OCI-LY7 (cell line): ENCODE data around the gene LRBA.

Experiments used
- EZH2phosphoT487 ChIP-seq: fragments of 200-600 bp; sonication (generic); IDR thresholded peaks from 2 replicates; pipeline ENCODE4 v1.6.1; 2018; ENCODE audit warnings: low read depth, borderline replicate concordance, mild to moderate bottlenecking, mixed run types, antibody characterized with exemption, low read length, moderate library complexity, mixed read lengths
- TF ChIP-seq, protein P1 (sequence below): fragments of 200-600 bp; sonication (generic); conservative IDR thresholded peaks from 2 replicates; pipeline ENCODE4 v1.5.1; 2014; ENCODE audit warnings: mild to moderate bottlenecking, antibody characterized with exemption, low read length, moderate library complexity, mixed read lengths

DNA sequence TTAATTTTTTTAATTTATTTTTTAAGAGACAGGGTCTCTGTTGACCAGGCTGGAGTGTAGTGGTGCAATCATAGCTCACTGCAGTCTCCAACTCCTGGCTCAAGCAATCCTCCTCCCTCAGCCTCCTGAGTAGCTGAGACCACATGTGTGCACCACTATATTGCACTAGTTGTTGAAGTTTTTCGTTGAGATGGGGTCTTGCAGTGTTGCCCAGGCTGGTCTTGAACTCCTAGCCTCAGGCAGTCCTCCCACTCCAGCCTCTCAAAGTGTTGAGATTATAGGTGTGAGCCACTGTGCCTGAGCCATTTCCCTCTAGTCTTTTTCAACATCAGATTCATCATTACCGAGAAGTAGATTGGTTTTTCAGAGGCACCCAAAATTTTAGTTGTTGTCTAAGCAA, 771.2 kb downstream of the LRBA start:
- TF ChIP-seq, protein P1, sequence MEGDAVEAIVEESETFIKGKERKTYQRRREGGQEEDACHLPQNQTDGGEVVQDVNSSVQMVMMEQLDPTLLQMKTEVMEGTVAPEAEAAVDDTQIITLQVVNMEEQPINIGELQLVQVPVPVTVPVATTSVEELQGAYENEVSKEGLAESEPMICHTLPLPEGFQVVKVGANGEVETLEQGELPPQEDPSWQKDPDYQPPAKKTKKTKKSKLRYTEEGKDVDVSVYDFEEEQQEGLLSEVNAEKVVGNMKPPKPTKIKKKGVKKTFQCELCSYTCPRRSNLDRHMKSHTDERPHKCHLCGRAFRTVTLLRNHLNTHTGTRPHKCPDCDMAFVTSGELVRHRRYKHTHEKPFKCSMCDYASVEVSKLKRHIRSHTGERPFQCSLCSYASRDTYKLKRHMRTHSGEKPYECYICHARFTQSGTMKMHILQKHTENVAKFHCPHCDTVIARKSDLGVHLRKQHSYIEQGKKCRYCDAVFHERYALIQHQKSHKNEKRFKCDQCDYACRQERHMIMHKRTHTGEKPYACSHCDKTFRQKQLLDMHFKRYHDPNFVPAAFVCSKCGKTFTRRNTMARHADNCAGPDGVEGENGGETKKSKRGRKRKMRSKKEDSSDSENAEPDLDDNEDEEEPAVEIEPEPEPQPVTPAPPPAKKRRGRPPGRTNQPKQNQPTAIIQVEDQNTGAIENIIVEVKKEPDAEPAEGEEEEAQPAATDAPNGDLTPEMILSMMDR, result no peak
- TF ChIP-seq EZH2phosphoT487, result no peak
